Measurements from ENCODE around the gene CCDC149.

Gene CCDC149

DNA sequence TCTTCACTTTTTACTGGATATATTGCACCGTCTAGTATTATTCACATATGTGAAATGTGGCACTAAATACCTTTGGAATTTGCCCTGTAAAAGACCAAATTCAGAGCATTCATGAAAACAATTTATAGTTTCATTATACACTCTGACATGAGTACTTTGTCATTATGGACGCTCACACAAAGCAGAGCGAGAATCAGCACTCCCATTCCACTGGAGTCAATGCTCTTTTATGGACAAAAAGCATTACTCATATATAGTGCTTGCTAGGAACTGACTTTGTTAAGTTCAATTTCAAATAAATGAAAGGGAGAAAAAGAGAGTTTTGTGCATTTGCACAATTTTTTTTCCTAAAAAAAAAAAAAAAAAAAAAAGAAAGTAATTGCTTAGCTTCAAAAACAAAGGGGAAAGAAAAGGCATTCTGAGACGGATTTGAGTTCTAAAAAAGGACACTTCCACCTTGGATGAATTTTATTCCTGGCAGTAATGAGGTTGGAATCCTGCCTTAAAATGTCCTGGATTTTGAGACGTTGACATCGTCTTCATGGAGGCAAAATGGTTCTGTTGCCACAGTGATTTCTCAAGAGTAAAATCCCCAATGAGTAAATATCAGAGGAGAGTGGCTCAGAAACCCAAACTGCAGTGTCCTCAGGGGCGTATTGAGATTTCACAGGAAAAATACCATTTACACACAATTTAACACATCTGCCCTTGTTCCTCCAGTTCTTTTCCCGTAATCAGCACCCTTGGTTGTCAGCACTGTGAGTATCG is 34.8 kb downstream of the CCDC149 start:
- peak; percentile 22 to 31 for DNase-seq

DNA sequence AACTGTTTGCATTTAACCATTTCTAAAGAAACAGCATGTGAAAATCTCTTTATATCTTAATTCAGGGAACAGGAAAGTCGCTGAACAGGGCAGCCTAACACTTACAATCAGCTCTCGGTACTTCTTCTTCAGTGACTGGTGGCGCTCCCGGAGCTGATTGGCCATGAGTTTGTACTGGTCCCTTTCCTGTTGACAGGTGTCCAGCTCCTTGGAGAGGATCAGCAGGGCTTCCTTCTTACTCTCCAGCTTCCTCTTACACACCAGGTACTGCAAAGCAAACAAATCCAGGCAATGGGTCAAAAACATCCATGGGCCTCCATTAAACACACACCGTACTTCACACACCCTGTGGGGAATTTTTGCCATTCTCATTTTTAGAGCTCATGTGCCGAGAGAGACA is 36.4 kb downstream of the CCDC149 start:
- DNase-seq = no peak

DNA sequence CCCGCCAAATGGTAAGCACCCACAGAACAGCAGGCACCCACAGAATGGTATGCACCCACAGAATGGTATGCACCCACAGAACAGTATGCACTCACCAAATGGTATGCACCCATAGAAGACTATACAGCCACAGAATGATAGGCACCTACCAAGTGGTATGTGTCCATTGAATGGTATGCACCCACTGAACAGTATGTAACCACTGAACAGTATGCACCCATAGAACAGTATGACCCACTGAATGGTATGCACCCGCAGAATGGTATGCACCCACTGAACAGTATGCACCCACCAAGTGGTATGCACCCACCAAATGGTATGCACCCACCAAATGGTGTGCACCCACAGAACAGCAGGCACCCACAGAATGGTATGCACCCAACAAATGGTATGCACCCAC is 40.1 kb downstream of the CCDC149 start:
- no peak for DNase-seq

DNA sequence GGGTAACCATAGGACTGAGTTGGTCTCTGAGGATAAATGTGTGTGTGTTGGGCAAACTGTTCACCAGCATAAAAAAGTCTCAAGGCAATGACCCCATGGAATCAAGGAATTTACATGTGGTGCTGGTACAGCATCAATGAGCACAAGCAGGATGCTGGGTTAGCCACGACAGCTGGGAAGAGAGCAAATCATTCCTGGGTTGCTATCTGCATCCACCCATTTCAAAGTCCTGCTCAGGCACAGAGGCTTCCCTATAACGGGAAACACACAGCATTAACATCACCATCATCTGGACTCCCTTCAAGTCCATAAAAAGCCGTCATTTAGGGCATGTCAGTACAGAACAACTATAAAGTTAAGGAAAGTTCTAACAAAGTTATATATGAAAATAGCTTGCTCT is 41.6 kb downstream of the CCDC149 start:
- no peak for DNase-seq

- no peak for DNase-seq
Observed at GRCh38 chr4:24867766-24868296, 45.0 kb downstream of the CCDC149 start.

GRCh38 chr4:24867251-24867650 is 45.6 kb downstream of the CCDC149 start:
- DNase-seq = no peak

DNA sequence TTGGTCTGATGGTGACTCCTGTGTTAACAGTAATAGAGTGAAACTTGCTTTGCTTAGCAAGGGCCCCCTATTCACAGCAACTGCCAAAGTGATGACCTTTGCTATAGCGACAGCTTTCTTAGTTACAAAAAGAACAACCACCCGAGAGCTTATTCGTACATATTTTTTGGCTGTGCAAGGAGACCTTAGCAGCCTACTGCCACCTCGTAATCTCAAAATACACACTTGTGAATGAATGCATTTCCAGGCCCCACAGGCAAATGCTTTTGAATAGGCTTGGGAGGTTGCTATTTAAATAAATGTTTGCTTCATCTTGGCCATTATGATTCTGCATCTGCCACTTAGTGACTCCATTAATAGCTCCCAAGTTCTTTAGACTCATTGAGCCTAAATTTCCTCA is 47.4 kb downstream of the CCDC149 start:
- DNase-seq = no peak

DNA sequence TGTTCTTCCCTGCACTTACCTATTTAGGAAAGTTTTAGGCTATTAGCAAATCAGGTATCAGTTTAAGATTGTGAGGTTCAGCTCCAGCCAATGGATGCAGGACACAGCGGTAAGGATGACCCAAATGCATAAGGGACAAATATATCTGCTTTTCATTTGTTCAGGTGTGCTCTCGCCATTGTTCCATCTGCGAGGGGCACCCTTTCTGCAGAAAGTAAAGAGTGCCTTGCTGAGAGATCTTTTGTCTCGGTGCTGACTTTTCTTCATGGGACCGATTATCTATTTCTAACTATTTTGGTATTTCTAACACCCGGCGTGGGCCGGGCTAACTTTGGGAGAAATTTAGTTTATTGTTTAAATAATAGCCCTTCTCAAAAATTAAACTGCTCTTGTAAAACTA is 49.0 kb downstream of the CCDC149 start:
- no peak for DNase-seq

DNA sequence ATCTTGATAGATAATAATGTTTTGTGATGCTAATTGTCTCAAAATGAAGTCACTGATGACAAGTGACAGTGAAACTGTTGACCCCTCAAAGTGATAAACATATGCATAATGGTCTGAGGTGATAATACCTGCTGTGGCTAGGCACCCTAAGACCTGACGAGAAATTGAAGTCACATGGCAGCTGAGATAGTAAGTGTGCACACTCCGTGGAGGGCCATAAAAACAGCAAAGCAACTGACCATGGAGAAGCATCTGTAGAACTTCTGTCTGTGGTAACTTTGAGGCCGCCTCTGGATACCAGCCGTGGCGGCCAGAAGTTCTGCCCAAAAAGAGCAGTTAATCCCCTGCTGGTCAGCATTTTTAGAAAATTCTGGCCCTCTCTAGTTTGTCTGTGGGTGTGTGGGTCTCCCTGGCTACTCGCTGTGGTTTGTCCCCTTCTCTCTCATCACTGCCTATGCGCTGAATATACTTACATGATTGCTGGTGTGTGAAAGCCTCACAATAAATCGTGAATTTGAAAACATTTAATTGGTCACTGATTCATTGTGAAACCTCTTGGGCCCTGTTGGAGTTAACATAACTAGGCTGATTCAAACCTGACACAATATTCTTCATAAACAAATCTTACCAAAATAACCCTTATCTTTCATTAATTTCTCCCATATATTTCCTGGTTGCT is 50.6 kb downstream of the CCDC149 start:
- DNase-seq = no peak

GRCh38 chr4:24858550-24858949 is 54.3 kb downstream of the CCDC149 start:
- DNase-seq = no peak

DNA sequence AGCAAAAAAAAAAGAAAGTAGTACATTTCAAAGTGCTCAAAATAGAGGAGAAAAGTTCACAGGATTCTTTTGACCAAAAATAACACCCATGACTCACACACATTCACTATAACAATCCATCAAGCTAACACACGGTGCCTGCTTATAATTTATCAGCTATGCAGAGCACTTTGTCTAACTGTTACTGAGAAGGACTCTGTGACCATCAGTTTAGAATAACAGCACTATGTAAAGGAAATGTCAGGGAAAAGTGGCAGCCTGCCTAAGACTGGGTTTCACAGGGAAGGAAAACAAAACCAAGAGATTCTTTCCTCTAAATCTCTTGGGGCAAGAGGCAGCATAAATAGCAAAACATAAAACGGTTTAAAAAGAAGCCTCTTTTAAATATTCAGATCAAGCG is 54.8 kb downstream of the CCDC149 start:
- DNase-seq = no peak

DNA sequence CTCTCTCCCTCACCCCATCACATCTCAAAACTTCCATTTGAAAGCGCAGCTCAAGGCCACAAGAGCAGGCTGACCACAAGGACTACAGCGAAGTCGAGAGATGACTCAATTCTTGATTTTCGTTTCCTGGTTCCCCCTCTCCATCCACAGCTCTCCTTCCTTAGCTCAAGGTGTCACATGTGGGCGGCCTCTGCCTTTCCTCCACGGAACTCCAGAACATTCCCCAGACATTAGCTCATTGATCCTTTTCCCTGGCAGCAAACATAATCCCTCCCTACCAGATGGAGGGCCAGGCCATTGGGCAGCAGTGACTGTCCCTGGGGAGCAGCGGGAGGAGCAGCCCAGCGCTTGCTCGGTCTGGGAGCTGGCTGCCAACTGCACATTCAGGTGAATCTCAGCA is 56.3 kb downstream of the CCDC149 start:
- DNase-seq = no peak

DNA sequence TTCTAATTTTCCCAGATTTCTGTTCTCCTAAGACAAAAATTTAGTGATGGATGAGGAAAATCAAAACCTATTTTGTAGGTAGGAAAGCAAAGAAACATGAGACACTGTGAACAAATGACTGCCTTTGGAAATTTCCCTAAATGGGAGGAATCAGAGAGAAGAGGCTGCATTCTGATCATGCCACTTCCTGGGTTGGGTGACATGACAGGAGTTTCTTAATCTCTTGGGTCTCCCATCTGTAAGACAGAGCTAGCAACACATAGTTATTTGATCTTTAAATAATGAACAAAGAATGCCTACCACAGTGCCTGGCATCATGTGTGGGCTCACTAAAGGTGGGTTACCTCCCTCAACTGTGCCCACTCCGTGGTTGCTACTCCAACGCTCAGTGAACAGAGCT is 57.1 kb downstream of the CCDC149 start:
- no peak for DNase-seq

- DNase-seq = no peak
Observed at GRCh38 chr4:24853142-24853541, 59.7 kb downstream of the CCDC149 start.

- DNase-seq = peak in 1 of 2 donors; percentile 24
Observed at GRCh38 chr4:24850674-24851073, 62.2 kb downstream of the CCDC149 start.

GRCh38 chr4:24849756-24850155 is 63.1 kb downstream of the CCDC149 start:
- no peak for DNase-seq

GRCh38 chr4:24849351-24849750 is 63.5 kb downstream of the CCDC149 start:
- DNase-seq = no peak

DNA sequence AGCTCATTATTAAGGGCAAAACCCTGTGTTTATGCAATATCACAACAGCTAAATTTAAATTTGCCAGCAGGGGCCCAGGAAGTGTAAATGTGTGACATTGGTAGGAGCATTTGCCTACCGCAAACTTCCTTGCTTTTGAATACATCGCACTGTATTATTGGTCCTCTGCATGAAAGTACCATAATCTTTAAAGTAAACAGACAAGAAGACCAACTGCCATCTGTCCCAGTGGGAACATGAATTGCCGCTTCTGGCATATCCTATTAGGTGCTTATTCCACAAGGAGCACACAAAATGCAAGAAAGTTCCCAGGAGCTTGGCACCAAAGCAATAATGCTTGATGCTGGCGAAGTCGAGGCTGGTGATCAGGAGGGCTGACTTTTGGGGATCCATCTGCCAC is 66.1 kb downstream of the CCDC149 start:
- no peak for DNase-seq

DNA sequence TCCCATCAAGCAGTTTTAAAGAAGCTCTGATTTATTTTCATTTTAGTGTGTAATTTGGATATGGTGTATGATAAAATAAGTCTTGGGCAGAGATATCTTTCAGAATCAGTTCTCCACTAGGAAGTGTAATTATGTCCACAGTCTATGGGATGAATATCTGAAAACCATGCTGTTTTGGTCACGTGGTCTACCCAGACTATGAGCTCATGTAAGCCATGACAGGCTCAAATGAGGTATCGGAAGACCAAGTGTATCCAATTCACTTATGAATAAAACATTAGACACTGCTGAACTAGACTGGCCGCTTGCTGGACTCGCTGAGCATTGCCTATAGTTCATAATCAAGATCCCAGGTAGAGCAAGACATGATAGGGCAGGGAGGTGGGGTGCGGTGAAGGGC is 66.9 kb downstream of the CCDC149 start:
- no peak for DNase-seq

- DNase-seq = no peak
Observed at GRCh38 chr4:24845132-24845531, 67.7 kb downstream of the CCDC149 start.

DNA sequence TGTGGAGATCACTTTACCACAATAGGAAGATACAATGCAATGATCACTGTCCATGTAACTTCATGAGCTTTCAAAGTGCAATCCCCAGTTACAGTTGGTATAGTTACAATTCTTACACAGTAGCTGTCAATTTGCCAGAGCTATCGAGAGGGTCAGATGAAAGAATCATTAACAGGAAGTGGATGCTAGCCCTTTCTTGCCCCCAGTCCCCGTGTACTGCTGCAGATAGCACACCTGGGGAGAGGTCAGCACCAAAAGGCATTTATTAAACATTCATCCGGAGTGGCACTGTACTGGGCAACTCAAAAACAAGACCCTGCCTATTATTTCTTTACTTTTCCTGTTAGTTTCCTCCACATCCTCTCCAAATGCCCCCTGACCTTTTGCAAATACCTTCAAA is 69.7 kb downstream of the CCDC149 start:
- no peak for DNase-seq

- DNase-seq = no peak
Observed at GRCh38 chr4:24842356-24842755, 70.5 kb downstream of the CCDC149 start.

DNA sequence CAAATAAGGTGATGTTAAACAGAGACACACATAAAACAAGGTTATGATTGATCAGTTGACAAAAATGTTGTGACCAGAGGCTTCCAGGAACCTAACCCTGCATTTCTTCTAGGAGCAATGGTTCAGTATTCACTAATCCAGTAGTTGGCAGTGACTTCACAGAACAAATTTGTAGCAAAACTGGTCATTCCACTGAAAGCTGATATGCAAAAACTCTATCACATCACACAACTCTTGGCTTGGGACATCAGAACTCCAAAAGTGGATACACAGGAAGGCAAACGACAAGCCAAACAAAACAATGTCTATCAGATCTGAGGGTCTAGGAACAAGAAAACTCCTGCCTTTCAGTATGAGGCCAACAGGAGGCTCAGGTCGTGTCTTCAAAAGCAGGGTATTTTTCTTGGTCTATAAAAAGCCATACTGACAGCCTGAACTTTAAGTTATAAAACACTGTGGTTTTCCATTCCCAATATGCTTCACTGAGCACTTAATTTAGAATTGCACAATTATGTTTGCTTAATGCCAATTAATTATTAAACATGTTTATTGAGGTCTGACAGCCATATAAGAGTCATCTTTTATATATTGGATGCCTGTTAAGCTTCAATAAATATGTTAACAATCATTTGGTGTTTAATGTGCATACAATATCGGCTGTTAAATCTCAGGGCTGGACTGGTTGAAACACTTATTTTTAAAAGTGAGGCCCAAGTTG is 71.9 kb downstream of the CCDC149 start:
- no peak for DNase-seq

DNA sequence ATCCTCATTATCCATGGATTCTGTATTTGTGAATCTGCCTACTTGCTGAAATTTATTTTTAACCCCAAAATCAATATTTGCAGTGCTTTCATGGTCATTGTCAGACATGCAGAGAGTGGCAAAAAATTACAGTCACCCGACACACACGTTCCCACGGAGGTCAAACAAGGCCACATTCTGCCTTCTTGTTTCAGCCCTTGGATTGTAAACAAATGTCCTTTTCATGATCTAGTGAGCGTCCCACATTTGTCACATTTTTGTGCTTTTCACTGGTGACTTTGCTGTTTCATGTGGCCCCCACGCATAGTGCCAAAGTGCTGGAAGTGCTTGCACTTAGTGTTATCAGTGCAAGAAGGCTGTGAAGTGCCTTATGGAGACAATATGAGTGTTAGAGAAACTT is 72.5 kb downstream of the CCDC149 start:
- no peak for DNase-seq
